Measurements from ENCODE around the gene SLC39A10. TPM values are rescaled to one million over a fixed set of nuclear protein-coding genes. Genes with fewer than 3 reads are reported as not detected.

The SLC39A10 gene
- total and polyA plus RNA-seq, 3 donors from 2014 or later, result 23.3 to 43.4 (median 34.7) TPM

GRCh38 chr2:195756218-195756942, 99.4 kb downstream of the SLC39A10 start:
- DNase-seq, result no peak
- TF ChIP-seq CTCF (IDR thresholded peaks at IDR 0.05) (no peak), POLR2A (IDR thresholded peaks at IDR 0.05) (no peak)
- intact Hi-C loops (cut with DNase I; ENCODE audit: low total_unique reads), result no loop called here
- WGBS, 2 donors, result 77 to 93% methylated on average over 7 of the region's 7 CpGs
- H3K27ac ChIP-seq, result no peak overlapping the region
- H3K27me3 ChIP-seq, result no peaks in the 10 kb centered on the region
- no peaks in the 10 kb centered on the region for H3K4me1 ChIP-seq
- H3K4me3 ChIP-seq, result no peak overlapping the region
- H3K9me3 ChIP-seq, result no peaks in the 10 kb centered on the region
- no peaks in the 10 kb centered on the region for H3K36me3 ChIP-seq (ENCODE audit: low read depth, missing control alignments)

- intact Hi-C loops (cut with DNase I; ENCODE audit: low total_unique reads), result no loop called here
- DNase-seq, result no peak
- Histone ChIP-seq H3K4me3 (no peak overlapping the region), H3K9me3 (no peaks in the 10 kb centered on the region), H3K4me1 (no peaks in the 10 kb centered on the region), H3K36me3 (ENCODE audit: low read depth, missing control alignments) (no peaks in the 10 kb centered on the region), H3K27me3 (no peaks in the 10 kb centered on the region), H3K27ac (no peak overlapping the region)
- 98 to 100% methylated on average over 1 to 3 of the region's 3 CpGs for WGBS, 2 donors
- TF ChIP-seq POLR2A (IDR thresholded peaks at IDR 0.05) (no peak), CTCF (IDR thresholded peaks at IDR 0.05) (no peak)
Measured at GRCh38 chr2:195758846-195759245, 101.8 kb downstream of the SLC39A10 start.

GRCh38 chr2:195759877-195760276, 102.9 kb downstream of the SLC39A10 start:
- DNase-seq, result no peak
- intact Hi-C loops (cut with DNase I; ENCODE audit: low total_unique reads), result no loop called here
- H3K27me3 ChIP-seq, result no peaks in the 10 kb centered on the region
- TF ChIP-seq POLR2A (IDR thresholded peaks at IDR 0.05) (no peak), CTCF (IDR thresholded peaks at IDR 0.05) (no peak)
- no peaks in the 10 kb centered on the region for H3K4me1 ChIP-seq
- no peak overlapping the region for H3K27ac ChIP-seq
- H3K9me3 ChIP-seq, result no peaks in the 10 kb centered on the region
- 82 to 92% methylated on average over 1 of the region's 1 CpG for WGBS, 2 donors
- H3K36me3 ChIP-seq (ENCODE audit: low read depth, missing control alignments), result no peaks in the 10 kb centered on the region
- no peak overlapping the region for H3K4me3 ChIP-seq

GRCh38 chr2:195763866-195764265, 106.8 kb downstream of the SLC39A10 start:
- intact Hi-C loops (cut with DNase I; ENCODE audit: low total_unique reads), result no loop called here
- H3K27me3 ChIP-seq, result no peaks in the 10 kb centered on the region
- H3K4me1 ChIP-seq, result no peaks in the 10 kb centered on the region
- no peak for TF ChIP-seq CTCF (IDR thresholded peaks at IDR 0.05)
- no peak for DNase-seq
- H3K27ac ChIP-seq, result no peak overlapping the region
- H3K4me3 ChIP-seq, result no peak overlapping the region
- H3K9me3 ChIP-seq, result no peaks in the 10 kb centered on the region
- H3K36me3 ChIP-seq (ENCODE audit: low read depth, missing control alignments), result no peaks in the 10 kb centered on the region

GRCh38 chr2:195766691-195767090, 109.7 kb downstream of the SLC39A10 start:
- WGBS, 2 donors, result 90 to 100% methylated on average over 1 of the region's 1 CpG
- no peak overlapping the region for H3K27ac ChIP-seq
- no peaks in the 10 kb centered on the region for H3K27me3 ChIP-seq
- no peaks in the 10 kb centered on the region for H3K36me3 ChIP-seq (ENCODE audit: low read depth, missing control alignments)
- TF ChIP-seq CTCF (IDR thresholded peaks at IDR 0.05) (no peak), POLR2A (IDR thresholded peaks at IDR 0.05) (no peak)
- no peaks in the 10 kb centered on the region for H3K9me3 ChIP-seq
- H3K4me3 ChIP-seq, result no peak overlapping the region
- no peak for DNase-seq
- H3K4me1 ChIP-seq, result no peaks in the 10 kb centered on the region
- intact Hi-C loops (cut with DNase I; ENCODE audit: low total_unique reads), result no loop called here
